Neural cell (in vitro differentiated cells): ENCODE measurements around the gene LIMS1.
"Not testable (repeated sequence)": the region's sequence is repeated elsewhere in the genome, so short reads cannot be mapped to it uniquely, and the experiment has no call there.

ENCODE experiments used
- EZH2 ChIP-seq: fragments of 200-600, 300-800 bp; shearing (Covaris generic), sonication (generic); IDR thresholded peaks from 2 replicates; pipeline ENCODE4 v1.6.1; 2014; ENCODE audit warnings: antibody characterized with exemption, low read length, borderline replicate concordance, mild to moderate bottlenecking; ENCODE audit not compliant: insufficient read depth, poor library complexity, severe bottlenecking
- TF ChIP-seq, protein P1 (sequence below): fragments of 450-650 bp; IDR thresholded peaks from 2 replicates; pipeline ENCODE4 v1.5.1; 2014; ENCODE audit warnings: antibody characterized with exemption, mild to moderate bottlenecking, moderate library complexity; ENCODE audit not compliant: poor library complexity, severe bottlenecking

DNA sequence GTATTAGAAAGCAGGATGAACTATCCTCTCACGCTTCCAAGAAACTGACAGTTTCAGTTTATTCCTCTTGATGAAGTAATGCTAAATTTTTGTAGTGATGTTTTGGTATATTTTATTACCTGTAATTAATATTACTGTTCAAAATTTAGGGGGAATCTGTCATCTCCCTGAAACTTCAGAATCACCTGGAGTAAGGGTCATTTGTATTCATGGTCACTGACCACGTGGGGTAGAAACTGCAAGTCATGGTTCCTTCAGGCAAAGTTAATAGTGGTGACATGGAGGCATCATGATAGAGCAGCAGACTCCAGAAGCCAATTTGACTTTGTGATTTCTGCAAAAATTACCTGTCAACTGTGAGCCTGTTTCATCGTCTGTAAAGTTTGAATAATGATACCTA, 38.1 kb upstream of the LIMS1 start:
- TF ChIP-seq, protein P1, sequence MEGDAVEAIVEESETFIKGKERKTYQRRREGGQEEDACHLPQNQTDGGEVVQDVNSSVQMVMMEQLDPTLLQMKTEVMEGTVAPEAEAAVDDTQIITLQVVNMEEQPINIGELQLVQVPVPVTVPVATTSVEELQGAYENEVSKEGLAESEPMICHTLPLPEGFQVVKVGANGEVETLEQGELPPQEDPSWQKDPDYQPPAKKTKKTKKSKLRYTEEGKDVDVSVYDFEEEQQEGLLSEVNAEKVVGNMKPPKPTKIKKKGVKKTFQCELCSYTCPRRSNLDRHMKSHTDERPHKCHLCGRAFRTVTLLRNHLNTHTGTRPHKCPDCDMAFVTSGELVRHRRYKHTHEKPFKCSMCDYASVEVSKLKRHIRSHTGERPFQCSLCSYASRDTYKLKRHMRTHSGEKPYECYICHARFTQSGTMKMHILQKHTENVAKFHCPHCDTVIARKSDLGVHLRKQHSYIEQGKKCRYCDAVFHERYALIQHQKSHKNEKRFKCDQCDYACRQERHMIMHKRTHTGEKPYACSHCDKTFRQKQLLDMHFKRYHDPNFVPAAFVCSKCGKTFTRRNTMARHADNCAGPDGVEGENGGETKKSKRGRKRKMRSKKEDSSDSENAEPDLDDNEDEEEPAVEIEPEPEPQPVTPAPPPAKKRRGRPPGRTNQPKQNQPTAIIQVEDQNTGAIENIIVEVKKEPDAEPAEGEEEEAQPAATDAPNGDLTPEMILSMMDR = not testable (repeated sequence)
- not testable (repeated sequence) for TF ChIP-seq EZH2
